ENCODE data around the gene ANO6.

DNA sequence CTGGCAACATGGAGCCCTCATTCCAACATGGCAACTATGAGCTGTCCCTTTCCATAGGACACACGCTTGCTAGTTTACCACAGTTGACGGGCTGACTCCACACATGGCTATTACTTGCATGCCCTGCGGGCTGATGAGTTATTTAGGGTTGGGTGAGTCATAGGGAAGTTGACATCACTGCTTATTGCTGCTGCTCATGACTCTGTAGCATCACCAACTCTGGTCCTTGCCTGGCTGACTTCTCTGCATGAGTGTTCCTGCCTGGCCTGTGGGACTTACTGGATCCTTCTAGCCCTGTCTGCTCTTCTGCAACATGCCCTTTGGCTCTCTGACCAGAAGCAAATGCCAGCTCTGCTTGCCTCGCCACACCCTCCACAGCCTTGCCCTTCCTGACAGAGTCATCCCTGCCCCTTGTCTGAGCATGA lies 199.5 kb downstream of the ANO6 start:
- TF ChIP-seq, protein P1, sequence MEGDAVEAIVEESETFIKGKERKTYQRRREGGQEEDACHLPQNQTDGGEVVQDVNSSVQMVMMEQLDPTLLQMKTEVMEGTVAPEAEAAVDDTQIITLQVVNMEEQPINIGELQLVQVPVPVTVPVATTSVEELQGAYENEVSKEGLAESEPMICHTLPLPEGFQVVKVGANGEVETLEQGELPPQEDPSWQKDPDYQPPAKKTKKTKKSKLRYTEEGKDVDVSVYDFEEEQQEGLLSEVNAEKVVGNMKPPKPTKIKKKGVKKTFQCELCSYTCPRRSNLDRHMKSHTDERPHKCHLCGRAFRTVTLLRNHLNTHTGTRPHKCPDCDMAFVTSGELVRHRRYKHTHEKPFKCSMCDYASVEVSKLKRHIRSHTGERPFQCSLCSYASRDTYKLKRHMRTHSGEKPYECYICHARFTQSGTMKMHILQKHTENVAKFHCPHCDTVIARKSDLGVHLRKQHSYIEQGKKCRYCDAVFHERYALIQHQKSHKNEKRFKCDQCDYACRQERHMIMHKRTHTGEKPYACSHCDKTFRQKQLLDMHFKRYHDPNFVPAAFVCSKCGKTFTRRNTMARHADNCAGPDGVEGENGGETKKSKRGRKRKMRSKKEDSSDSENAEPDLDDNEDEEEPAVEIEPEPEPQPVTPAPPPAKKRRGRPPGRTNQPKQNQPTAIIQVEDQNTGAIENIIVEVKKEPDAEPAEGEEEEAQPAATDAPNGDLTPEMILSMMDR (IDR thresholded peaks at IDR 0.05), result no peak
- TF ChIP-seq POLR2A (IDR thresholded peaks at IDR 0.05), result no peak
